ENCODE measurements around the gene PKLR. TPM values are rescaled to one million over a fixed set of nuclear protein-coding genes. Genes with fewer than 3 reads are reported as not detected.

PKLR gene
- polyA plus RNA-seq, 3 donors: 5.4 to 9.6 (median 9.4) TPM

Other genes starting within 250 kb of the PKLR start
- gene EFNA4, start 237.7 kb downstream of the PKLR start, polyA plus RNA-seq (ENCODE audit: insufficient read length in 3 of 3): 10 to 100 TPM; 18.0 to 20.3 (median 18.5) TPM
- 1 to 10 TPM; 4.8 to 6.5 (median 6.1) TPM for gene EFNA3, start 222.6 kb downstream of the PKLR start, polyA plus RNA-seq (ENCODE audit: insufficient read length in 3 of 3)
- 10 to 100 TPM; 68.2 to 78.3 (median 74.4) TPM for gene EFNA1, start 173.6 kb downstream of the PKLR start, polyA plus RNA-seq (ENCODE audit: insufficient read length in 3 of 3)
- 10 to 100 TPM; 52.9 to 57.0 (median 55.8) TPM for gene SLC50A1, start 165.6 kb downstream of the PKLR start, polyA plus RNA-seq (ENCODE audit: insufficient read length in 3 of 3)
- 10 to 100 TPM; 26.4 to 36.9 (median 33.0) TPM for gene DPM3, start 160.9 kb downstream of the PKLR start, polyA plus RNA-seq (ENCODE audit: insufficient read length in 3 of 3)
- gene KRTCAP2, start 128.1 kb downstream of the PKLR start, polyA plus RNA-seq (ENCODE audit: insufficient read length in 3 of 3): 100 to 1,000 TPM; 140 to 153 (median 152) TPM
- 1 to 10 TPM; 2.4 to 2.9 (median 2.9) TPM for gene TRIM46, start 127.6 kb downstream of the PKLR start, polyA plus RNA-seq (ENCODE audit: insufficient read length in 3 of 3)
- gene THBS3, start 93.5 kb downstream of the PKLR start, polyA plus RNA-seq (ENCODE audit: insufficient read length in 3 of 3): 10 to 100 TPM; 29.3 to 34.9 (median 31.9) TPM
- 10 to 100 TPM; 40.0 to 44.2 (median 42.2) TPM for gene MTX1, start 92.7 kb downstream of the PKLR start, polyA plus RNA-seq (ENCODE audit: insufficient read length in 3 of 3)
- gene ENTREP3, start 46.0 kb downstream of the PKLR start, polyA plus RNA-seq (ENCODE audit: insufficient read length in 3 of 3): 10 to 100 TPM; 18.0 to 21.5 (median 19.3) TPM
- 10 to 100 TPM; 52.3 to 59.5 (median 54.7) TPM for gene SCAMP3, start 39.1 kb downstream of the PKLR start, polyA plus RNA-seq (ENCODE audit: insufficient read length in 3 of 3)
- gene CLK2, start 27.9 kb downstream of the PKLR start, polyA plus RNA-seq (ENCODE audit: insufficient read length in 3 of 3): 10 to 100 TPM; 61.3 to 68.7 (median 64.7) TPM
- gene HCN3, start 24.0 kb downstream of the PKLR start, polyA plus RNA-seq (ENCODE audit: insufficient read length in 3 of 3): 1 to 10 TPM; 6.8 to 9.3 (median 9.0) TPM
- gene FDPS, start 7.4 kb upstream of the PKLR start, polyA plus RNA-seq (ENCODE audit: insufficient read length in 3 of 3): 100 to 1,000 TPM; 171 to 181 (median 178) TPM
- 10 to 100 TPM; 27.7 to 34.0 (median 29.9) TPM for gene RUSC1, start 19.5 kb upstream of the PKLR start, polyA plus RNA-seq (ENCODE audit: insufficient read length in 3 of 3)

Data from right renal cortex interstitium (tissue), 3 donors.